Femur (tissue), 1 donor: ENCODE data around the gene FRMPD2.
"Not testable (repeated sequence)": the region's sequence is repeated elsewhere in the genome, so short reads cannot be mapped to it uniquely, and the experiment has no call there.

Experiments used
- DNase-seq: peaks from one replicate; pipeline ENCODE4 v3.0.0-alpha.2; 2017

The FRMPD2 gene

GRCh38 chr10:48249763-48250351, 24.6 kb downstream of the FRMPD2 start:
- no peak for DNase-seq

GRCh38 chr10:48249004-48249762, 25.3 kb downstream of the FRMPD2 start:
- no peak for DNase-seq

- DNase-seq = no peak
These were observed 26.0 kb downstream of the FRMPD2 start for GRCh38 chr10:48248462-48248861.

- no peak for DNase-seq
These were observed 26.8 kb downstream of the FRMPD2 start for GRCh38 chr10:48247680-48248079.

- no peak for DNase-seq
These were observed 28.0 kb downstream of the FRMPD2 start for GRCh38 chr10:48246501-48246900.

- DNase-seq = no peak
These were observed 28.5 kb downstream of the FRMPD2 start for GRCh38 chr10:48245977-48246376.

- not testable (repeated sequence) for DNase-seq
These were observed 30.6 kb downstream of the FRMPD2 start for GRCh38 chr10:48243921-48244320.

- DNase-seq = no peak
These were observed 31.0 kb downstream of the FRMPD2 start for GRCh38 chr10:48243487-48243886.

- no peak for DNase-seq
These were observed 32.2 kb downstream of the FRMPD2 start for GRCh38 chr10:48242171-48242904.

GRCh38 chr10:48241332-48241731, 33.2 kb downstream of the FRMPD2 start:
- no peak for DNase-seq

GRCh38 chr10:48240196-48240595, 34.3 kb downstream of the FRMPD2 start:
- no peak for DNase-seq

GRCh38 chr10:48239618-48240017, 34.9 kb downstream of the FRMPD2 start:
- no peak for DNase-seq

- no peak for DNase-seq
These were observed 35.5 kb downstream of the FRMPD2 start for GRCh38 chr10:48238826-48239520.

GRCh38 chr10:48237259-48238250, 36.9 kb downstream of the FRMPD2 start:
- no peak for DNase-seq

GRCh38 chr10:48236199-48236621, 38.3 kb downstream of the FRMPD2 start:
- no peak for DNase-seq

- no peak for DNase-seq
These were observed 39.0 kb downstream of the FRMPD2 start for GRCh38 chr10:48235501-48235900.

GRCh38 chr10:48234787-48235186, 39.7 kb downstream of the FRMPD2 start:
- no peak for DNase-seq

- DNase-seq = no peak
These were observed 40.2 kb downstream of the FRMPD2 start for GRCh38 chr10:48234295-48234694.

GRCh38 chr10:48233559-48234005, 40.9 kb downstream of the FRMPD2 start:
- no peak for DNase-seq

- DNase-seq = no peak
These were observed 41.6 kb downstream of the FRMPD2 start for GRCh38 chr10:48232717-48233447.

GRCh38 chr10:48231699-48232315, 42.7 kb downstream of the FRMPD2 start:
- DNase-seq = no peak
